ENCODE data around the gene GRID1.

The GRID1 gene

GRCh38 chr10:85655411-85655810, 711.2 kb downstream of the GRID1 start:
- Histone ChIP-seq H3F3A (ENCODE audit: insufficient read depth, low read length) (no peaks in the 10 kb centered on the region), H3K4me2 (ENCODE audit: low read length) (no peak overlapping the region), H3K9me2 (ENCODE audit: low read depth, low read length) (no peaks in the 10 kb centered on the region), H4K20me1 (ENCODE audit: insufficient read depth, low read length) (no peaks in the 10 kb centered on the region), H3K9me3 (ENCODE audit: low read length) (no peaks in the 10 kb centered on the region), H3K79me2 (ENCODE audit: insufficient read depth, low read length) (no peaks in the 10 kb centered on the region), H3K27me3 (ENCODE audit: insufficient read depth, low read length) (no peaks in the 10 kb centered on the region), H2AFZ (ENCODE audit: low read length) (no peak overlapping the region), H3K36me3 (ENCODE audit: insufficient read depth, low read length) (no peaks in the 10 kb centered on the region), H3K27ac (ENCODE audit: low read depth, low read length, poor library complexity, severe bottlenecking) (no peak overlapping the region), H3K4me1 (ENCODE audit: insufficient read depth, low read length, severe bottlenecking) (no peaks in the 10 kb centered on the region), H3K9ac (ENCODE audit: low read length) (no peak overlapping the region), H3K4me3 (ENCODE audit: low read depth, low read length, poor library complexity, severe bottlenecking) (no peak overlapping the region)
- TF ChIP-seq CTCF (IDR thresholded peaks at IDR 0.05; ENCODE audit: low read length) (no peak), EZH2 (IDR thresholded peaks at IDR 0.05; ENCODE audit: borderline replicate concordance, low read length) (no peak)

GRCh38 chr10:85651497-85651882, 715.1 kb downstream of the GRID1 start:
- Histone ChIP-seq H4K20me1 (ENCODE audit: insufficient read depth, low read length) (no peaks in the 10 kb centered on the region), H2AFZ (ENCODE audit: low read length) (no peak overlapping the region), H3K36me3 (ENCODE audit: insufficient read depth, low read length) (no peaks in the 10 kb centered on the region), H3K4me3 (ENCODE audit: low read depth, low read length, poor library complexity, severe bottlenecking) (no peak overlapping the region), H3K4me1 (ENCODE audit: insufficient read depth, low read length, severe bottlenecking) (no peaks in the 10 kb centered on the region), H3K79me2 (ENCODE audit: insufficient read depth, low read length) (no peaks in the 10 kb centered on the region), H3K9me3 (ENCODE audit: low read length) (no peaks in the 10 kb centered on the region), H3F3A (ENCODE audit: insufficient read depth, low read length) (no peaks in the 10 kb centered on the region), H3K27me3 (ENCODE audit: insufficient read depth, low read length) (no peaks in the 10 kb centered on the region), H3K4me2 (ENCODE audit: low read length) (no peak overlapping the region), H3K27ac (ENCODE audit: low read depth, low read length, poor library complexity, severe bottlenecking) (no peak overlapping the region), H3K9me2 (ENCODE audit: low read depth, low read length) (no peaks in the 10 kb centered on the region), H3K9ac (ENCODE audit: low read length) (no peak overlapping the region)
- TF ChIP-seq CTCF (IDR thresholded peaks at IDR 0.05; ENCODE audit: low read length), result no peak
- no peak for TF ChIP-seq EZH2 (IDR thresholded peaks at IDR 0.05; ENCODE audit: borderline replicate concordance, low read length)

GRCh38 chr10:85650791-85651496, 715.7 kb downstream of the GRID1 start:
- H4K20me1 ChIP-seq (ENCODE audit: insufficient read depth, low read length), result no peaks in the 10 kb centered on the region
- no peaks in the 10 kb centered on the region for H3K9me2 ChIP-seq (ENCODE audit: low read depth, low read length)
- no peak overlapping the region for H3K4me3 ChIP-seq (ENCODE audit: low read depth, low read length, poor library complexity, severe bottlenecking)
- no peak for TF ChIP-seq CTCF (IDR thresholded peaks at IDR 0.05; ENCODE audit: low read length)
- TF ChIP-seq EZH2 (IDR thresholded peaks at IDR 0.05; ENCODE audit: borderline replicate concordance, low read length), result no peak
- H2AFZ ChIP-seq (ENCODE audit: low read length), result no peak overlapping the region
- no peaks in the 10 kb centered on the region for H3K79me2 ChIP-seq (ENCODE audit: insufficient read depth, low read length)
- no peaks in the 10 kb centered on the region for H3K27me3 ChIP-seq (ENCODE audit: insufficient read depth, low read length)
- H3F3A ChIP-seq (ENCODE audit: insufficient read depth, low read length), result no peaks in the 10 kb centered on the region
- no peak overlapping the region for H3K9ac ChIP-seq (ENCODE audit: low read length)
- H3K4me2 ChIP-seq (ENCODE audit: low read length), result no peak overlapping the region
- H3K36me3 ChIP-seq (ENCODE audit: insufficient read depth, low read length), result no peaks in the 10 kb centered on the region
- H3K4me1 ChIP-seq (ENCODE audit: insufficient read depth, low read length, severe bottlenecking), result no peaks in the 10 kb centered on the region
- no peaks in the 10 kb centered on the region for H3K9me3 ChIP-seq (ENCODE audit: low read length)
- H3K27ac ChIP-seq (ENCODE audit: low read depth, low read length, poor library complexity, severe bottlenecking), result no peak overlapping the region
